ENCODE data around the gene RTL5.

DNA sequence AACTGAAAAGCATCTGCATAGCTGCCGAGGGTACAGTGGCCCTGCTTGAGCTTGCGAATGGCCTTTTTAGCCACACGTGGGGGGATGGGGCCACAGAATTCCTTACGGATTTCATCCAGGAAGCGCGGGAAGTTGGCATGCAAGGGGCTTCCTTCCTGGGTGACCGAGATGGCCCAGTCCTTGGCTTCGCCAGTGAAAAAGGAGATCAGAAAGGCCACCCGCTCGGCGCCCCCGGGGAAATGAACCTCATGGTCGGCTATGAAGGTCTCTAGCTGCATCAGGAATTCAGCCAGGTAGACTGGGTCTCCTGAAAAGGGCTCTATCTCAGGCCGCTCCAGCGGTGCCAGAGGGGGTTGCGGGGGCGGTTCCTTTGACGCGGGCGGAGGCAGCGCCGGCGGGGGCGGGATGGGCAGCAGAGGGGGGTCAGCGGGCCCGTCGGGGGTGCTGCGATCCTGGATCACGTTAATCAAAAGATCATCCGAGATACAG, 909 bp downstream of the RTL5 start:
- TF ChIP-seq, protein P1, sequence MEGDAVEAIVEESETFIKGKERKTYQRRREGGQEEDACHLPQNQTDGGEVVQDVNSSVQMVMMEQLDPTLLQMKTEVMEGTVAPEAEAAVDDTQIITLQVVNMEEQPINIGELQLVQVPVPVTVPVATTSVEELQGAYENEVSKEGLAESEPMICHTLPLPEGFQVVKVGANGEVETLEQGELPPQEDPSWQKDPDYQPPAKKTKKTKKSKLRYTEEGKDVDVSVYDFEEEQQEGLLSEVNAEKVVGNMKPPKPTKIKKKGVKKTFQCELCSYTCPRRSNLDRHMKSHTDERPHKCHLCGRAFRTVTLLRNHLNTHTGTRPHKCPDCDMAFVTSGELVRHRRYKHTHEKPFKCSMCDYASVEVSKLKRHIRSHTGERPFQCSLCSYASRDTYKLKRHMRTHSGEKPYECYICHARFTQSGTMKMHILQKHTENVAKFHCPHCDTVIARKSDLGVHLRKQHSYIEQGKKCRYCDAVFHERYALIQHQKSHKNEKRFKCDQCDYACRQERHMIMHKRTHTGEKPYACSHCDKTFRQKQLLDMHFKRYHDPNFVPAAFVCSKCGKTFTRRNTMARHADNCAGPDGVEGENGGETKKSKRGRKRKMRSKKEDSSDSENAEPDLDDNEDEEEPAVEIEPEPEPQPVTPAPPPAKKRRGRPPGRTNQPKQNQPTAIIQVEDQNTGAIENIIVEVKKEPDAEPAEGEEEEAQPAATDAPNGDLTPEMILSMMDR (conservative IDR thresholded peaks at IDR 0.05 in 1 of 2, IDR thresholded peaks at IDR 0.05 in 1 of 2; ENCODE audit: low read depth in 1 of 2, low read length in 2 of 2): no peak
- TF ChIP-seq EZH2 (IDR thresholded peaks at IDR 0.05; ENCODE audit: low read length, missing control alignments): no peak
